ENCODE measurements around the gene RPH3AL. TPM values are rescaled to one million over a fixed set of nuclear protein-coding genes. Genes with fewer than 3 reads are reported as not detected.

RPH3AL gene
- total and polyA plus RNA-seq, 2 of the 8 experiments (the other 6 are each of a cell fraction or from before 2014, with no cell fraction given) = 5.6 to 5.8 TPM

- no peak for TF ChIP-seq EP300 (IDR thresholded peaks at IDR 0.05; ENCODE audit: borderline replicate concordance in 1 of 2, low read depth in 2 of 2, low read length in 2 of 2)
- no peak for TF ChIP-seq CHD7 (IDR thresholded peaks at IDR 0.05; ENCODE audit: insufficient replicate concordance, low read length)
- TF ChIP-seq CREB1 (IDR thresholded peaks at IDR 0.05) = no peak
- no peak for TF ChIP-seq RXRA (IDR thresholded peaks at IDR 0.05; ENCODE audit: insufficient read depth, low read depth, low read length)
- no peak for TF ChIP-seq ZNF274 (IDR thresholded peaks at IDR 0.05; ENCODE audit: borderline replicate concordance, extremely low read depth, low read length)
These were observed 46.5 kb downstream of the RPH3AL start (continued) for GRCh38 chr17:306116-306515.

Measured in H1 (cell line).